CD4-positive, alpha-beta T cell treated with Interleukin-6 for 4 hours (primary cell): Measurements from ENCODE around the gene ATG7.
"Not testable (repeated sequence)": the region's sequence is repeated elsewhere in the genome, so short reads cannot be mapped to it uniquely, and the experiment has no call there.

Experiments used
- DNase-seq: peaks from one replicate; pipeline ENCODE4 v3.0.0-alpha.2; 2020; ENCODE audit warnings: mixed read lengths

ATG7 gene

GRCh38 chr3:11391174-11391879, 119.1 kb downstream of the ATG7 start:
- no peak for DNase-seq

- DNase-seq, result peak; percentile 13
Measured at GRCh38 chr3:11392014-11392859, 120.0 kb downstream of the ATG7 start.

GRCh38 chr3:11392860-11393114, 120.6 kb downstream of the ATG7 start:
- DNase-seq, result no peak

- DNase-seq, result no peak
Measured at GRCh38 chr3:11393401-11393800, 121.2 kb downstream of the ATG7 start.

- DNase-seq, result no peak
Measured at GRCh38 chr3:11394392-11394791, 122.2 kb downstream of the ATG7 start.

- DNase-seq, result no peak
Measured at GRCh38 chr3:11400213-11400612, 128.0 kb downstream of the ATG7 start.

GRCh38 chr3:11401434-11401833, 129.2 kb downstream of the ATG7 start:
- DNase-seq, result no peak

- DNase-seq, result no peak
Measured at GRCh38 chr3:11405323-11405722, 133.1 kb downstream of the ATG7 start.

- no peak for DNase-seq
Measured at GRCh38 chr3:11407644-11408043, 135.4 kb downstream of the ATG7 start.

GRCh38 chr3:11408324-11408859, 136.2 kb downstream of the ATG7 start:
- not testable (repeated sequence) for DNase-seq

GRCh38 chr3:11410564-11410963, 138.4 kb downstream of the ATG7 start:
- no peak for DNase-seq

GRCh38 chr3:11411956-11412355, 139.8 kb downstream of the ATG7 start:
- no peak for DNase-seq

- DNase-seq, result no peak
Measured at GRCh38 chr3:11413071-11413470, 140.9 kb downstream of the ATG7 start.

- no peak for DNase-seq
Measured at GRCh38 chr3:11415099-11415498, 142.9 kb downstream of the ATG7 start.

- no peak for DNase-seq
Measured at GRCh38 chr3:11420066-11420465, 147.9 kb downstream of the ATG7 start.

- no peak for DNase-seq
Measured at GRCh38 chr3:11422291-11422690, 150.1 kb downstream of the ATG7 start.

GRCh38 chr3:11423868-11424267, 151.7 kb downstream of the ATG7 start:
- DNase-seq, result no peak

GRCh38 chr3:11424277-11424676, 152.1 kb downstream of the ATG7 start:
- DNase-seq, result no peak

GRCh38 chr3:11430207-11430606, 158.0 kb downstream of the ATG7 start:
- DNase-seq, result no peak

GRCh38 chr3:11430624-11431023, 158.4 kb downstream of the ATG7 start:
- no peak for DNase-seq

- no peak for DNase-seq
Measured at GRCh38 chr3:11431319-11431718, 159.1 kb downstream of the ATG7 start.

- no peak for DNase-seq
Measured at GRCh38 chr3:11434017-11434526, 161.9 kb downstream of the ATG7 start.

- no peak for DNase-seq
Measured at GRCh38 chr3:11434563-11435096, 162.4 kb downstream of the ATG7 start.
